Amniotic stem cell (primary cell): ENCODE data around the gene MYZAP.

Source experiments
- DNase-seq: peaks from one replicate; lab custom pipeline; 2025; lab: John Stamatoyannopoulos, UW

Gene MYZAP

GRCh38 chr15:57662091-57662744, 70.5 kb downstream of the MYZAP start:
- DNase-seq, result no peak

- DNase-seq, result no peak
These were observed 71.1 kb downstream of the MYZAP start for GRCh38 chr15:57662802-57663201.

- DNase-seq, result no peak
These were observed 71.6 kb downstream of the MYZAP start for GRCh38 chr15:57663262-57663661.

GRCh38 chr15:57665194-57665593, 73.5 kb downstream of the MYZAP start:
- no peak for DNase-seq

GRCh38 chr15:57665939-57666338, 74.2 kb downstream of the MYZAP start:
- DNase-seq, result no peak

GRCh38 chr15:57667171-57667849, 75.6 kb downstream of the MYZAP start:
- DNase-seq, result peak; percentile 39

- DNase-seq, result no peak
These were observed 76.3 kb downstream of the MYZAP start for GRCh38 chr15:57668016-57668415.

- DNase-seq, result no peak
These were observed 79.9 kb downstream of the MYZAP start for GRCh38 chr15:57671636-57672035.

- no peak for DNase-seq
These were observed 83.9 kb downstream of the MYZAP start for GRCh38 chr15:57675481-57676181.

- no peak for DNase-seq
These were observed 84.9 kb downstream of the MYZAP start for GRCh38 chr15:57676585-57676984.

- DNase-seq, result no peak
These were observed 85.5 kb downstream of the MYZAP start for GRCh38 chr15:57677204-57677603.

GRCh38 chr15:57680021-57680420, 88.3 kb downstream of the MYZAP start:
- peak; percentile 62 for DNase-seq

- DNase-seq, result no peak
These were observed 89.3 kb downstream of the MYZAP start for GRCh38 chr15:57681011-57681410.

- no peak for DNase-seq
These were observed 91.8 kb downstream of the MYZAP start for GRCh38 chr15:57683481-57683880.

GRCh38 chr15:57684491-57685151, 92.9 kb downstream of the MYZAP start:
- no peak for DNase-seq

- DNase-seq, result no peak
These were observed 93.8 kb downstream of the MYZAP start for GRCh38 chr15:57685306-57686095.

- DNase-seq, result no peak
These were observed 95.0 kb downstream of the MYZAP start for GRCh38 chr15:57686657-57687056.

GRCh38 chr15:57690341-57690966, 98.8 kb downstream of the MYZAP start:
- no peak for DNase-seq

- DNase-seq, result no peak
These were observed 99.4 kb downstream of the MYZAP start for GRCh38 chr15:57691082-57691481.

- no peak for DNase-seq
These were observed 101.0 kb downstream of the MYZAP start for GRCh38 chr15:57692709-57693108.

GRCh38 chr15:57694279-57694678, 102.6 kb downstream of the MYZAP start:
- DNase-seq, result no peak
